ENCODE measurements around the gene SHISA5.
"Not testable (repeated sequence)": the region's sequence is repeated elsewhere in the genome, so short reads cannot be mapped to it uniquely, and the experiment has no call there.

The SHISA5 gene

GRCh38 chr3:48519277-48519643 lies 15.3 kb upstream of the SHISA5 start:
- no peak for DNase-seq (ENCODE audit: low read depth, low spot score)

GRCh38 chr3:48518638-48519276 lies 14.8 kb upstream of the SHISA5 start:
- DNase-seq (ENCODE audit: low read depth, low spot score): no peak

- DNase-seq (ENCODE audit: low read depth, low spot score): no peak
Measured at GRCh38 chr3:48518069-48518468, 14.1 kb upstream of the SHISA5 start.

- DNase-seq (ENCODE audit: low read depth, low spot score): no peak
Measured at GRCh38 chr3:48516571-48516970, 12.6 kb upstream of the SHISA5 start.

- DNase-seq (ENCODE audit: low read depth, low spot score): no peak
Measured at GRCh38 chr3:48514431-48515227, 10.7 kb upstream of the SHISA5 start.

- no peak for DNase-seq (ENCODE audit: low read depth, low spot score)
Measured at GRCh38 chr3:48511551-48511950, 7.6 kb upstream of the SHISA5 start.

GRCh38 chr3:48507256-48508061 lies 3.5 kb upstream of the SHISA5 start:
- no peak for DNase-seq (ENCODE audit: low read depth, low spot score)

GRCh38 chr3:48505968-48506504 lies 2.1 kb upstream of the SHISA5 start:
- no peak for DNase-seq (ENCODE audit: low read depth, low spot score)

GRCh38 chr3:48505146-48505545 lies 1.2 kb upstream of the SHISA5 start:
- DNase-seq (ENCODE audit: low read depth, low spot score): no peak

GRCh38 chr3:48503401-48504050 lies 448 bp downstream of the SHISA5 start:
- DNase-seq (ENCODE audit: low read depth, low spot score): no peak

GRCh38 chr3:48502728-48503168 lies 1.2 kb downstream of the SHISA5 start:
- no peak for DNase-seq (ENCODE audit: low read depth, low spot score)

- no peak for DNase-seq (ENCODE audit: low read depth, low spot score)
Measured at GRCh38 chr3:48502121-48502520, 1.9 kb downstream of the SHISA5 start.

GRCh38 chr3:48501196-48501595 lies 2.8 kb downstream of the SHISA5 start:
- DNase-seq (ENCODE audit: low read depth, low spot score): no peak

- DNase-seq (ENCODE audit: low read depth, low spot score): no peak
Measured at GRCh38 chr3:48500656-48501055, 3.3 kb downstream of the SHISA5 start.

GRCh38 chr3:48493203-48493501 lies 10.8 kb downstream of the SHISA5 start:
- no peak for DNase-seq (ENCODE audit: low read depth, low spot score)

- no peak for DNase-seq (ENCODE audit: low read depth, low spot score)
Measured at GRCh38 chr3:48492461-48493202, 11.3 kb downstream of the SHISA5 start.

GRCh38 chr3:48486952-48487351 lies 17.0 kb downstream of the SHISA5 start:
- DNase-seq (ENCODE audit: low read depth, low spot score): no peak

GRCh38 chr3:48482822-48483221 lies 21.2 kb downstream of the SHISA5 start:
- DNase-seq (ENCODE audit: low read depth, low spot score): not testable (repeated sequence)

- not testable (repeated sequence) for DNase-seq (ENCODE audit: low read depth, low spot score)
Measured at GRCh38 chr3:48480891-48481290, 23.1 kb downstream of the SHISA5 start.

- DNase-seq (ENCODE audit: low read depth, low spot score): no peak
Measured at GRCh38 chr3:48478626-48479555, 25.1 kb downstream of the SHISA5 start.
